PC-9 (cell line): ENCODE results near the gene DIP2C.

Experiments
- CTCF ChIP-seq: fragments of 200-600 bp; sonication (generic); conservative IDR thresholded peaks from 2 replicates; pipeline ENCODE4 v1.6.1; 2017; ENCODE audit warnings: mixed run types, antibody characterized with exemption, mild to moderate bottlenecking, moderate library complexity
- EZH2 ChIP-seq: fragments of 200-600 bp; sonication (generic); IDR thresholded peaks from 2 replicates; pipeline ENCODE4 v1.8.0; 2017; ENCODE audit warnings: antibody characterized with exemption, low read depth

GRCh38 chr10:613271-614138, 76.0 kb downstream of the DIP2C start:
- TF ChIP-seq CTCF (no peak), EZH2 (no peak)
